NK-92 treated with Interleukin-12 subunit alpha and Interleukin-12 subunit beta, amount 100 ng/mL, for 24 hours (cell line): ENCODE results near the gene LOXL3.

ENCODE experiments used
- DNase-seq: peaks from one replicate; lab custom pipeline; 2025; lab: John Stamatoyannopoulos, UW

Gene LOXL3, protein sequence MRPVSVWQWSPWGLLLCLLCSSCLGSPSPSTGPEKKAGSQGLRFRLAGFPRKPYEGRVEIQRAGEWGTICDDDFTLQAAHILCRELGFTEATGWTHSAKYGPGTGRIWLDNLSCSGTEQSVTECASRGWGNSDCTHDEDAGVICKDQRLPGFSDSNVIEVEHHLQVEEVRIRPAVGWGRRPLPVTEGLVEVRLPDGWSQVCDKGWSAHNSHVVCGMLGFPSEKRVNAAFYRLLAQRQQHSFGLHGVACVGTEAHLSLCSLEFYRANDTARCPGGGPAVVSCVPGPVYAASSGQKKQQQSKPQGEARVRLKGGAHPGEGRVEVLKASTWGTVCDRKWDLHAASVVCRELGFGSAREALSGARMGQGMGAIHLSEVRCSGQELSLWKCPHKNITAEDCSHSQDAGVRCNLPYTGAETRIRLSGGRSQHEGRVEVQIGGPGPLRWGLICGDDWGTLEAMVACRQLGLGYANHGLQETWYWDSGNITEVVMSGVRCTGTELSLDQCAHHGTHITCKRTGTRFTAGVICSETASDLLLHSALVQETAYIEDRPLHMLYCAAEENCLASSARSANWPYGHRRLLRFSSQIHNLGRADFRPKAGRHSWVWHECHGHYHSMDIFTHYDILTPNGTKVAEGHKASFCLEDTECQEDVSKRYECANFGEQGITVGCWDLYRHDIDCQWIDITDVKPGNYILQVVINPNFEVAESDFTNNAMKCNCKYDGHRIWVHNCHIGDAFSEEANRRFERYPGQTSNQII

GRCh38 chr2:74553892-74554819 lies at the start of gene LOXL3, which contains the start of gene DOK1:
LOXL3 (minus strand) TSS chr2:74553942; CDS start chr2:74552634, 1,308 bp downstream.
DOK1 (plus strand) TSS chr2:74554720; CDS start chr2:74554755, 35 bp downstream.
- peak; percentile 65 for DNase-seq

GRCh38 chr2:74602586-74603281 lies 49.0 kb upstream of the LOXL3 start:
- no peak for DNase-seq

DNA sequence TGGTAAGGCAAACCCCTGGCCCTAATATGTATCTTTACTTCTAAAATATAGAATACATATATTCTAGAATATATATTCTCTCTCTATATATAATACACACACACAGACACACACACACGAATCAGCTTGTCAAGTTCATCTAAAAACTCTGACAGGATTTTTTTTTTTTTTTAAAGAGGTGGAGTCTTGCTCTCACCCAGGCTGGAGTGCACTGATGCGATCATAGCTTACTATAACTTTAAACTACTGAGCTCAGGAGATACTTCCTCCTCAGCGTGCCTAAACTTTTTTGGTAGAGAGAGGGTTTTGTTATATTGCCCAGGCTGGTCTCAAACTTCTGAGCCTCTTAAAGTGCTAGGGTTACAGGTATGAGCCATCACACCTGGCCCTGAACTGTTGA lies 45.9 kb upstream of the LOXL3 start:
- DNase-seq, result no peak

DNA sequence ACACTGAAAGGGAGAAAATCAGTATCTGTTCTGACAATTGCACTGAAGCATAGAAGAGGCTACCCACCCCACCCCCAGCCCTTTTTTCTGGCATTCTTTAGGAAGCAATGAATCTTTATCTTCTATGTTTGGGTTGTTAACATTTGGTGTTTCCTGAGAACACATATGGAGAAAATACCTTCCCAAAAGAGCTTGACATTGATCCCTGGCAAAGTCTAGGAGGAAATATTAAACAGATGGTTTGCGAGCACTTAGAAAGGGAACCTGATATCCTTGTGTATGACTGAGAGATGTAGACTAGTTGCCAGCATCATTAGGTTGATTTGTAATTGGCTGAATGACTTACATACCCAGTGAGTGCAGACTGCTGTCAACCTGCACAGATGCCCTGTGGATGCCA lies 43.7 kb upstream of the LOXL3 start:
- DNase-seq, result no peak

GRCh38 chr2:74596584-74596983 lies 42.8 kb upstream of the LOXL3 start:
- no peak for DNase-seq

GRCh38 chr2:74593826-74594772 lies 40.4 kb upstream of the LOXL3 start:
- no peak for DNase-seq

- DNase-seq, result no peak
Measured at GRCh38 chr2:74588664-74589063, 34.9 kb upstream of the LOXL3 start.

GRCh38 chr2:74587664-74588277 lies 34.0 kb upstream of the LOXL3 start:
- DNase-seq, result peak; percentile 32

GRCh38 chr2:74585406-74586185 lies 31.9 kb upstream of the LOXL3 start:
- no peak for DNase-seq

DNA sequence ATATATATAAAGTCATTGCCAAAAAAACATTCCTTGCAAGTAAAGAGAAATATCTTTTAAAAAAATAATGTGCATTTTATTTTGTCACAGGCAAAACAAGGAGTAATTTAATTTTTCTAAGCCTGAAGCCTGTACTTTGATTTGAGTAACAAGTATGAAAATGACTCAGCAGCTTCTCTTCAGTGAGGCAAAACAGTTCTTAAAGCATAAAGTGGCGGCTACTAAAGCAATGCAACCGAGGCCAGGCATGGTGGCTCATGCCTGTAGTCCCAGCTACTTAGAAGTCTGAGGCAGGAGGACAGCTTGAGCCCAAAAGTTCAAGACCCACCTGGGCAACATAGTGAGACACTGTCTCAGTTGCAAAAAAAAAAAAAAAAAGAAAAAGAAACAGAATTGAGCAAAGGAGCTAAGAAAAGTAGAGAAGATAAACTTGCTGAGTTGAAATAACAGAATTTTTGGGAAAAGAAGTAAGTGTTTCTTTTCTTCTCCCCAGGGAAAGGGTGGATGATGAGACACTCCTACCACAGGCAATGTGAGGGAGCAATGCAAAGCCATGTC lies 30.4 kb upstream of the LOXL3 start:
- no peak for DNase-seq

DNA sequence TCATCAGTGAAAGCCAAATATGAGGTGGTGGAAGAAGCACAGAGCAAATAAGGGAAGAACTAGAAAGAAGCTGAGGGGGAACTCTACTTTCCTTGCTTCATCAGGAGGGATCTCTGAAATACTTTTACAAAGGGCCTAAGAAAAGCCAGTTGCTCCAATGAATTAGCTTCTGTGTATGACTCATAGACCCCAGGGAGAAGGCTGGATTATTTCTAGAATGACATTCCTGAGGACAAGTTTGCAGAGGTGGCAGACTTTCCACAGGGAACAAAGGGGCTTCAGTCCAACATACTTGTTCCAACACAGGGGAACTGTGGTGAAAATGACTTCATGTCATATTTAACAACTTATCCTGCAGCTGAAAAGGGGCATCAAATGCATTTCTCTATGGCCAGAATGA lies 29.8 kb upstream of the LOXL3 start:
- no peak for DNase-seq

DNA sequence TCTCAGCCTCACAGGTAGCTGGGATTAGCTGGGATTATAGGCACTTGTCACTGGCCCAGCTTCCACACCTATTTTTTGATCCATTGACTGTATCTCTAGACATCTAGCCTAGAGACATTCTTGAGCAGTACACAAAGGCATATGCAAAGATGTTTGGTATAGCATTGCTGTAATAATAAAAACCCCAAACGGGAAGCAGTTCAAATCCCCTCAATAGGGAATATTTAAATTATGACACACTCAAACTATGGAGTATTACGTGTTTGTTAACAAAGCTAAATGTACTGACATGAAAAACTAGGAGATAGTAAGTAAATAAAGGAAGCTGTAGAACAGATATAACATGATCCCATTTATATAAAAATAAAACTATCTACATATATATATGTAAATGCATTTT lies 28.4 kb upstream of the LOXL3 start:
- DNase-seq, result no peak

- DNase-seq, result no peak
Measured at GRCh38 chr2:74581463-74581862, 27.7 kb upstream of the LOXL3 start.

DNA sequence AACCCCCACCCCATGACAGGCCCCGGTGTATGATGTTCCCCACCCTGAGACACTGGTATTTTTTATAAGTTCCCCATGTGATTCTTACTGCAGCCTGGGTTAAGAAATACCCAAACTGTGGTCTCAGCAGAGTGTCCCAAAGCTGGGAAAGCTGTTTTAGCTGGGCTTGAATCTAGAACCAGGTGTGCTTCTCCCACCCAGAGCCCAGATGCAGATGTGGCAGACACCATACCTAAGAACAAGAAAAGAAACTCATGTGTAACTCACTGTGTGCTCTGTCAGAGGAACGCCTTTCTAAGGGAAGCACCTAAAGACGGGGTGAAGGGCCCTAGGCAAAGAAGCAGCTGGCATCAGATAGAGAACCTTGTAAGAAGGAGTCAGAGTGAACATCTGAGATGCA lies 24.7 kb upstream of the LOXL3 start:
- DNase-seq, result no peak

DNA sequence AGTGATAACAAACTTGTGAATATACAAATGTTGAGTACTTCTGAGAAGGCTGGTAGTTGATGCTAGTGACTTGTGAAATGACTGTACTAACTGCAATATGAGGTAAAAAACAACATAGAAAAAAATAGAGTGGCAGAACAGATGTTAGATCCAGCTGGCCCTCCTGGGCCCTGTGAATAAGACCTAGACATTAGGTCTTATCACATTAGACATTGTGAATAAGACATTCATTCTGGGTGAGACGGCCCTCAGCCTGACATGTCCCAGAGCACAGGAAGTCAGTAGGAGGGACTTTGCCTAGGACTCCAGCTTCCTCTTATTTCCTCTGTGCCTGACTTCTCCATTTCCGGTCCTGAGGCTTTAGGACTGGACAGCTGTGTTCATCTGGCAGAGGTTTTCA lies 23.7 kb upstream of the LOXL3 start:
- DNase-seq, result no peak

GRCh38 chr2:74576863-74577229 lies 23.1 kb upstream of the LOXL3 start:
- DNase-seq, result no peak

DNA sequence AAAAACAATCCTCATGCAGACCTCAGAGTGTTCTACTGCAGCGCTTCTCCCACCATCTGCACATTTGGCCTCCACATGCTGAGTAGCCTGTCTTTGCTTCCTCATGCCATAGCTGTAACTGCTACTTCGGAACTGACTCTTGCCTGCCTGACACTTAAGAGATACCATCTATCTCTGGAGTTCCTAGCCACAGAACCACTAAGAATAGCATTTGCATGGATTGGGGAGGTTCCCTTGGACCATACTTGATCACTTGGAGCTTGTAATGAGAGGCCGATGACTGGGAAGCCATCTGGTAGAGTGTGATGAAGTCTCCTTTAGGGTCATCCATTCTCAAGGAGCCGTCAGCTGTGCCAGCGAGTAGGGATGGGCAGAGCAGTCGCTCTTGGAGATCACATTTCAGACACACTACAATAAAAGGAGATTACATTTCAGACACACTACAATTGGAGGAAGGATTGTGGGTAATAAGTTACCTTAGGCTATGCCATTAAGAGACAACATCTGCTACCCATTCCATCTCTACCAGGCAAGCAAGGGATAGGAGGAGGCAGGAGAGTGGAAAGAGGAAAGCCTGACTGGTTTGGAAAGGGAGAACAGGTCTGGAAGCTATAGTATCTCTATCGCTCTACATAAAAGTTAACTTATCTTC lies 22.6 kb upstream of the LOXL3 start:
- DNase-seq, result no peak

DNA sequence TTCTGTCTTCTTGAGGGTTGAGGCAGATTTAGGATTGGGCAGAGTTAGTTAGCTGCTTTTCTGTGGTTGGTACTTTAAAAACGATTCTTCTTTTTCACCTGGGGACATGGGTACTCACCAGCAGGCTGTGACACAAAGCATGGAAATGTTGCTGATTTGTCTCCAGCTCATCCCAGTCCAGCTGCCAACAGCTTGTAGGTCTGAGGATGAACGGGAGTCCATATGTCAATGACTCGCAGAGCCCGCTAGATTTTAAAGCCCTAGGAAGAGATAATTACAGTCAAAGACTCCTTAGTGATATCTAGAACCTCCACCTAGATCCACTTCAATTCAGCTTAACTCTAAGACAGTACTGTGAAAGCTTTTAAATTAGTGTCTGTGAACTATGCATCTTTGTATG lies 21.6 kb upstream of the LOXL3 start:
- DNase-seq, result no peak
